ENCODE data around the gene ACTG2. TPM values are rescaled to one million over a fixed set of nuclear protein-coding genes. Genes with fewer than 3 reads are reported as not detected.
A peak's percentile ranks its signal among the peaks of the same experiment; 100 is the strongest.

Gene ACTG2
- total RNA-seq, 3 donors from 2014 or later (not counting 1 experiment from before 2014, with no cell fraction given) = not detected

GRCh38 chr2:73920577-73921545 is 28.1 kb downstream of the ACTG2 start:
- no peak overlapping the region for H3K27ac Mint-ChIP-seq

GRCh38 chr2:73921581-73921980 is 28.8 kb downstream of the ACTG2 start:
- no peak for ATAC-seq
- DNase-seq = no peak
- H3K4me1 Mint-ChIP-seq = peaks cover 0 to 3% of the 10 kb centered on the region in 2 donors

More at GRCh38 chr2:73920577-73921545, 28.1 kb downstream of the ACTG2 start:
- Mint-ChIP-seq H3K4me3 (no peak overlapping the region), H3K9me3 (no peaks in the 10 kb centered on the region), H3K36me3 (no peaks in the 10 kb centered on the region), H3K27me3 (ENCODE audit: low read depth in 2 of 2) (peaks cover 3 to 7% of the 10 kb centered on the region in 2 donors), H3K4me1 (no peaks in the 10 kb centered on the region)
- Histone ChIP-seq H3K9me3 (ENCODE audit: control insufficient read depth, insufficient read depth, low read length) (no peaks in the 10 kb centered on the region), H3K4me1 (ENCODE audit: control insufficient read depth, insufficient read depth, low read length) (peaks cover 2% of the 10 kb centered on the region), H3K36me3 (ENCODE audit: control insufficient read depth, insufficient read depth, low read length) (no peaks in the 10 kb centered on the region), H3K27me3 (ENCODE audit: control insufficient read depth, insufficient read depth, low read length) (no peaks in the 10 kb centered on the region), H3K4me3 (ENCODE audit: low read length) (no peak overlapping the region), H3K27ac (ENCODE audit: low read length) (no peak overlapping the region)
- intact Hi-C loops (cut with micrococcal nuclease) = no loop called here
- WGBS (ENCODE audit: insufficient coverage) = 74% methylated on average over 11 of the region's 12 CpGs
- TF ChIP-seq CTCF (IDR thresholded peaks at IDR 0.05) = no peak
- ATAC-seq (peak in 2 of 3 donors; percentile 64), DNase-seq (peak in 1 of 2 donors; percentile 63)

GRCh38 chr2:73922681-73923080 is 29.9 kb downstream of the ACTG2 start:
- no peak for TF ChIP-seq CTCF (IDR thresholded peaks at IDR 0.05)
- Histone ChIP-seq H3K4me3 (ENCODE audit: low read length) (no peak overlapping the region), H3K4me1 (ENCODE audit: control insufficient read depth, insufficient read depth, low read length) (peaks cover 5% of the 10 kb centered on the region), H3K27me3 (ENCODE audit: control insufficient read depth, insufficient read depth, low read length) (no peaks in the 10 kb centered on the region), H3K27ac (ENCODE audit: low read length) (no peak overlapping the region), H3K36me3 (ENCODE audit: control insufficient read depth, insufficient read depth, low read length) (no peaks in the 10 kb centered on the region), H3K9me3 (ENCODE audit: control insufficient read depth, insufficient read depth, low read length) (no peaks in the 10 kb centered on the region)
- peak overlapping the region in 1 of 2 donors; percentile 57 for H3K27ac Mint-ChIP-seq
- no peaks in the 10 kb centered on the region for H3K36me3 Mint-ChIP-seq
- ATAC-seq (no peak), DNase-seq (no peak)
- peaks cover 1 to 6% of the 10 kb centered on the region in 2 donors for H3K4me1 Mint-ChIP-seq
- peaks cover 3 to 7% of the 10 kb centered on the region in 2 donors for H3K27me3 Mint-ChIP-seq (ENCODE audit: low read depth in 2 of 2)
- WGBS (ENCODE audit: insufficient coverage) = 54% methylated on average over 4 of the region's 5 CpGs
- H3K4me3 Mint-ChIP-seq = no peak overlapping the region
- no peaks in the 10 kb centered on the region for H3K9me3 Mint-ChIP-seq
- intact Hi-C loops (cut with micrococcal nuclease) = no loop called here

More at GRCh38 chr2:73921581-73921980, 28.8 kb downstream of the ACTG2 start:
- Mint-ChIP-seq H3K36me3 (no peaks in the 10 kb centered on the region), H3K9me3 (no peaks in the 10 kb centered on the region), H3K27ac (no peak overlapping the region), H3K27me3 (ENCODE audit: low read depth in 2 of 2) (peaks cover 3 to 7% of the 10 kb centered on the region in 2 donors), H3K4me3 (no peak overlapping the region)
- Histone ChIP-seq H3K4me1 (ENCODE audit: control insufficient read depth, insufficient read depth, low read length) (peaks cover 4% of the 10 kb centered on the region), H3K27ac (ENCODE audit: low read length) (no peak overlapping the region), H3K4me3 (ENCODE audit: low read length) (no peak overlapping the region), H3K36me3 (ENCODE audit: control insufficient read depth, insufficient read depth, low read length) (no peaks in the 10 kb centered on the region), H3K9me3 (ENCODE audit: control insufficient read depth, insufficient read depth, low read length) (no peaks in the 10 kb centered on the region), H3K27me3 (ENCODE audit: control insufficient read depth, insufficient read depth, low read length) (no peaks in the 10 kb centered on the region)
- intact Hi-C loops (cut with micrococcal nuclease) = no loop called here
- TF ChIP-seq CTCF (IDR thresholded peaks at IDR 0.05) = no peak
- WGBS (ENCODE audit: insufficient coverage) = 95% methylated on average over 9 of the region's 9 CpGs
